Ishikawa (cell line): ENCODE results near the gene ACTR1A.

ENCODE experiments used
- CEBPB ChIP-seq: IDR thresholded peaks from 2 replicates; pipeline ENCODE4 v1.6.1; 2012
- CREB1 ChIP-seq: IDR thresholded peaks from 2 replicates; pipeline ENCODE4 v1.6.1; 2012; ENCODE audit warnings: low read depth
- EGR1 ChIP-seq: IDR thresholded peaks from 2 replicates; pipeline ENCODE4 v1.6.1; 2012
- EP300 ChIP-seq: IDR thresholded peaks from 2 replicates; pipeline ENCODE4 v1.6.1; 2012; ENCODE audit warnings: borderline replicate concordance
- FOXM1 ChIP-seq: IDR thresholded peaks from 2 replicates; pipeline ENCODE4 v1.6.1; 2012; ENCODE audit warnings: low read depth, borderline replicate concordance
- NFIC ChIP-seq: IDR thresholded peaks from 2 replicates; pipeline ENCODE4 v1.6.1; 2012
- RAD21 ChIP-seq: IDR thresholded peaks from 2 replicates; pipeline ENCODE4 v1.6.1; 2012; ENCODE audit warnings: low read depth
- TAF1 ChIP-seq: IDR thresholded peaks from 2 replicates; pipeline ENCODE4 v1.6.1; 2012; ENCODE audit warnings: low read depth, mild to moderate bottlenecking
- TCF12 ChIP-seq: IDR thresholded peaks from 2 replicates; pipeline ENCODE4 v1.6.1; 2012; ENCODE audit warnings: low read depth
- TEAD4 ChIP-seq: IDR thresholded peaks from 2 replicates; pipeline ENCODE4 v1.6.1; 2012
- YY1 ChIP-seq: IDR thresholded peaks from 2 replicates; pipeline ENCODE4 v1.6.1; 2012; ENCODE audit warnings: low read depth
- ZBTB7A ChIP-seq: IDR thresholded peaks from 2 replicates; pipeline ENCODE4 v1.6.1; 2012; ENCODE audit warnings: low read depth
- TF ChIP-seq, protein P1 (sequence below): IDR thresholded peaks from 2 replicates; pipeline ENCODE4 v1.6.1; 2012
- TF ChIP-seq, protein P2 (sequence below): IDR thresholded peaks from 2 replicates; pipeline ENCODE4 v1.6.1; 2012; ENCODE audit warnings: low read depth, mild to moderate bottlenecking
- TF ChIP-seq, protein P3 (sequence below): IDR thresholded peaks from 2 replicates; pipeline ENCODE4 v1.6.1; 2012

Gene ACTR1A

DNA sequence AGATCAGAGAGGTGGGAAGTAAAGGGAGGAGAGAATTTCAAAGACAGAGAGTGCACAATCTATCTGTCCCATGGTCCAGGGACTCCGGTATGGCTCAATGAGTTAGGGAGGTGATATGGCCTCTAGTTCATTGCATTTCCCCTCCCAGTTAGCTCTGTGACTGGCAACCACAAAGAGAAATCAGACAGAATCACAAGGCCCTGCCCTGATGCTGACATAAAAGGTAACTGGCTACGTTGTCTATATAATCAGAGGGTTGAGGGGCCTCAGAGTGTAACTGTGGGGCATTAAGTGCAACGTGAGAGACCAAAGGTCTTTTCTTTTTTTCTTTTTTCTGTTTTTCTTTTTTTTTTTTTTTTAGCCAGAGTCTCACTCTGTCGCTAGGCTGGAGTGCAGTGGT lies 43.9 kb downstream of the ACTR1A start:
- no peak for TF ChIP-seq FOXM1
- no peak for TF ChIP-seq NFIC
- no peak for TF ChIP-seq TAF1
- no peak for TF ChIP-seq EP300
- TF ChIP-seq YY1, result no peak
- TF ChIP-seq TCF12, result no peak
- TF ChIP-seq, protein P1, sequence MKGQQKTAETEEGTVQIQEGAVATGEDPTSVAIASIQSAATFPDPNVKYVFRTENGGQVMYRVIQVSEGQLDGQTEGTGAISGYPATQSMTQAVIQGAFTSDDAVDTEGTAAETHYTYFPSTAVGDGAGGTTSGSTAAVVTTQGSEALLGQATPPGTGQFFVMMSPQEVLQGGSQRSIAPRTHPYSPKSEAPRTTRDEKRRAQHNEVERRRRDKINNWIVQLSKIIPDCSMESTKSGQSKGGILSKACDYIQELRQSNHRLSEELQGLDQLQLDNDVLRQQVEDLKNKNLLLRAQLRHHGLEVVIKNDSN, result no peak
- no peak for TF ChIP-seq CEBPB

DNA sequence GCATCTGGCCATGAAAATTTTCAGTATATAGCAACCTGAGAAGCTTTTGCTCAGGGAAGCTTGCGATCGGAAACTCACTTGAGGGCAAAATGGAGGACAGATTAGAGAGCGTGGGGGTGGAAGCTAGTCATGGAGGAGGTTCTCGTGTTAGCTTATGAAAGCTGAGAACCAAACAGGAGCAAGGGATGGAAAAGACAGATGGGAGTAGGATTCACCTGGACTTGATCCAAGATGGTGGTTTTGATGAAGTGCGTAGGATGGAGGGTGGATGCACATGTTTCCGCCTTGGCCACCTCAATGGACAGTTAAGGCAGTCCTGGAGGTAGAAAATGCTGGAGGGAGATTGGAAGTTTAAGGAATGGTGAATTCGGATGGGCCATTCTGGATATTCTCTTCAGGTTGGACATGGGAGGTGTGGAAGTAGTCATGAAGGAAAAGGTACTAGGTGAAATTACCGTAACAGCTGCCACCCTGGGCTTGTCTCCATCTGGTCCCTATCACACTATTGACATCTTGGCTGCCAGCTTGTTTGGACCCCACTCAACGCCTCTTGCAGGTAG lies 44.8 kb downstream of the ACTR1A start:
- TF ChIP-seq ZBTB7A, result no peak
- TF ChIP-seq EP300, result no peak
- TF ChIP-seq, protein P2, sequence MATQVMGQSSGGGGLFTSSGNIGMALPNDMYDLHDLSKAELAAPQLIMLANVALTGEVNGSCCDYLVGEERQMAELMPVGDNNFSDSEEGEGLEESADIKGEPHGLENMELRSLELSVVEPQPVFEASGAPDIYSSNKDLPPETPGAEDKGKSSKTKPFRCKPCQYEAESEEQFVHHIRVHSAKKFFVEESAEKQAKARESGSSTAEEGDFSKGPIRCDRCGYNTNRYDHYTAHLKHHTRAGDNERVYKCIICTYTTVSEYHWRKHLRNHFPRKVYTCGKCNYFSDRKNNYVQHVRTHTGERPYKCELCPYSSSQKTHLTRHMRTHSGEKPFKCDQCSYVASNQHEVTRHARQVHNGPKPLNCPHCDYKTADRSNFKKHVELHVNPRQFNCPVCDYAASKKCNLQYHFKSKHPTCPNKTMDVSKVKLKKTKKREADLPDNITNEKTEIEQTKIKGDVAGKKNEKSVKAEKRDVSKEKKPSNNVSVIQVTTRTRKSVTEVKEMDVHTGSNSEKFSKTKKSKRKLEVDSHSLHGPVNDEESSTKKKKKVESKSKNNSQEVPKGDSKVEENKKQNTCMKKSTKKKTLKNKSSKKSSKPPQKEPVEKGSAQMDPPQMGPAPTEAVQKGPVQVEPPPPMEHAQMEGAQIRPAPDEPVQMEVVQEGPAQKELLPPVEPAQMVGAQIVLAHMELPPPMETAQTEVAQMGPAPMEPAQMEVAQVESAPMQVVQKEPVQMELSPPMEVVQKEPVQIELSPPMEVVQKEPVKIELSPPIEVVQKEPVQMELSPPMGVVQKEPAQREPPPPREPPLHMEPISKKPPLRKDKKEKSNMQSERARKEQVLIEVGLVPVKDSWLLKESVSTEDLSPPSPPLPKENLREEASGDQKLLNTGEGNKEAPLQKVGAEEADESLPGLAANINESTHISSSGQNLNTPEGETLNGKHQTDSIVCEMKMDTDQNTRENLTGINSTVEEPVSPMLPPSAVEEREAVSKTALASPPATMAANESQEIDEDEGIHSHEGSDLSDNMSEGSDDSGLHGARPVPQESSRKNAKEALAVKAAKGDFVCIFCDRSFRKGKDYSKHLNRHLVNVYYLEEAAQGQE, result no peak
- TF ChIP-seq CEBPB, result no peak
- no peak for TF ChIP-seq CREB1
- no peak for TF ChIP-seq EGR1

DNA sequence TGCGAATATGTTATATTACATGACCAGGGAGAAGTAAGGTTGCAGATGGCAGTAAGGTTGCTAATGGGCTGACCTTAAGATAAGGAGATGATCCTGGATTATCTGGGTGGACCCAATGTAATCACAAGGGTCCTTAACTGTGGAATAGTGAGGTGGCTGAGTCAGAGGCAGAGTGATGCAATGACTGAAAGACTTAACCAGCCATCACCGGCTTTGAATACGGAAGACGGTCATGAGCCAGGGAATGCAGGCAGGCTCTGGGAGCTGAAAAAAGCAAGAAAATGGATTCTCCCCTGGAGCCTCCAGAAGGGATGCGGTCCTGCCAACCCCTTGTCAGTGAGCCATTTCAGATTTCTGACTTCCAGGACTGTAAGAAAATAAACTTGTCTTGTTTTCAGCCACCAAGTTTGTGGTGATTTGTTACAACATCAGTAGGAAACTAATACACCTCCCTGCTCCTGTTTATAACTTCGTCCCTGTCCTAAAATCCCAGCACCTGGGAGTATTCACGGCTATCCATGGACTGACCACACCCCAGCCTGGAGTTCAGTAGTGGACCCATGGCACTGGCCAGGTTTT lies 46.5 kb downstream of the ACTR1A start:
- TF ChIP-seq RAD21 (no peak), TCF12 (no peak), TAF1 (no peak), ZBTB7A (no peak), TEAD4 (no peak), EGR1 (no peak), CREB1 (no peak), YY1 (no peak), CEBPB (no peak), NFIC (no peak), EP300 (no peak), FOXM1 (no peak)
- TF ChIP-seq, protein P2, result no peak
- TF ChIP-seq, protein P1, result no peak
- TF ChIP-seq, protein P3, sequence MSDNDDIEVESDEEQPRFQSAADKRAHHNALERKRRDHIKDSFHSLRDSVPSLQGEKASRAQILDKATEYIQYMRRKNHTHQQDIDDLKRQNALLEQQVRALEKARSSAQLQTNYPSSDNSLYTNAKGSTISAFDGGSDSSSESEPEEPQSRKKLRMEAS, result no peak

DNA sequence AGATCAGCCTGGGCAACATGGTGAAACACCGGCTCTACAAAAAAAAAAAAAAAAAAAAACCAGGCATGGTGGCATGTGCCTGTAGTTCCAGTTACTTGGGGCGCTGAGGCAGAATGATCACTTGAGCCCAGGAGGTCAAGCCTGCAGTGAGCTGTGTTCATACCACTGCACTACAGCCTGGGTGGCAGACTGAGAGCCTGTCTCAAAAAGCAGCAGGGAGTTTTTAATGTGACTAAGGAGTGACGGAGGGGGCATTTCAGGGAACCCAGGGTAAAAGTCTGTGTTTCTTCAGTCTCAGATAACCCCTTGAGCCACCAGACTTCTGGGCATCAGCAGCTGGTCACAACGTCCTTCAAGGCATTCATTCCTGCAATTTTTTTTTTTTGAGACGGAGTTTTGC lies 49.0 kb downstream of the ACTR1A start:
- TF ChIP-seq, protein P1, result no peak
- no peak for TF ChIP-seq FOXM1
- no peak for TF ChIP-seq YY1
- TF ChIP-seq CREB1, result no peak
- no peak for TF ChIP-seq TEAD4
- TF ChIP-seq NFIC, result no peak
- no peak for TF ChIP-seq TAF1
- TF ChIP-seq, protein P3, result no peak
- no peak for TF ChIP-seq EP300
- no peak for TF ChIP-seq EGR1
- TF ChIP-seq ZBTB7A, result no peak
- no peak for TF ChIP-seq CEBPB
- TF ChIP-seq RAD21, result no peak
- TF ChIP-seq TCF12, result no peak
- TF ChIP-seq, protein P2, result no peak
